ENCODE measurements around the gene MIPOL1.

Gene MIPOL1

GRCh38 chr14:37340353-37340752, 142.6 kb downstream of the MIPOL1 start:
- Histone ChIP-seq H4K91ac (ENCODE audit: low read depth, low read length, poor library complexity) (no peak overlapping the region), H3K4ac (ENCODE audit: low read length) (no peak overlapping the region), H2AK5ac (ENCODE audit: low read depth, low read length) (no peak overlapping the region), H3K9me3 (replicated peaks in 1 of 2; ENCODE audit: control insufficient read depth in 2 of 2, insufficient read depth in 1 of 2, low read depth in 1 of 2, low read length in 2 of 2) (no peaks in the 10 kb centered on the region), H3K18ac (ENCODE audit: low read length) (no peak overlapping the region), H3K9ac (ENCODE audit: low read depth, low read length, poor library complexity) (no peak overlapping the region), H3K4me1 (ENCODE audit: control insufficient read depth in 2 of 2, insufficient read depth in 1 of 2, low read depth in 1 of 2, low read length in 2 of 2) (no peaks in the 10 kb centered on the region), H3K27ac (replicated peaks; ENCODE audit: low read length) (no peak overlapping the region), H3K23ac (ENCODE audit: low read depth, low read length, poor library complexity) (no peak overlapping the region), H2BK15ac (ENCODE audit: low read length) (no peak overlapping the region), H3K79me1 (ENCODE audit: low read depth, low read length) (no peaks in the 10 kb centered on the region), H3K4me3 (ENCODE audit: low read length in 2 of 2) (no peak overlapping the region), H3K36me3 (replicated peaks in 1 of 2; ENCODE audit: control insufficient read depth in 2 of 2, insufficient read depth in 2 of 2, low read length in 2 of 2) (peaks cover 0 to 5% of the 10 kb centered on the region in 2 donors), H4K8ac (ENCODE audit: low read depth, low read length) (no peak overlapping the region), H2BK5ac (ENCODE audit: low read length) (no peak overlapping the region), H2BK12ac (ENCODE audit: low read length) (no peak overlapping the region), H2AFZ (ENCODE audit: low read length) (no peak overlapping the region), H3K14ac (ENCODE audit: low read length) (no peak overlapping the region), H3K27me3 (ENCODE audit: control insufficient read depth in 3 of 3, insufficient read depth in 3 of 3, low read depth in 1 of 3, low read length in 3 of 3) (no peaks in the 10 kb centered on the region), H3K4me2 (ENCODE audit: insufficient read depth, low read length, poor library complexity, severe bottlenecking) (no peak overlapping the region), H2BK120ac (ENCODE audit: low read depth, low read length) (no peak overlapping the region)
- no peak for DNase-seq (ENCODE audit: low spot score)
- no CpG with 5 or more reads among the region's 4 CpGs for WGBS, 2 donors (ENCODE audit: extremely low coverage in 2 of 2, insufficient read length in 2 of 2, insufficient replicate concordance in 1 of 2)

- DNase-seq (ENCODE audit: low spot score): no peak
- Histone ChIP-seq H2AFZ (ENCODE audit: low read length) (no peak overlapping the region), H2BK12ac (ENCODE audit: low read length) (no peak overlapping the region), H2BK5ac (ENCODE audit: low read length) (no peak overlapping the region), H3K36me3 (replicated peaks in 1 of 2; ENCODE audit: control insufficient read depth in 2 of 2, insufficient read depth in 2 of 2, low read length in 2 of 2) (peaks cover 0 to 5% of the 10 kb centered on the region in 2 donors), H3K18ac (ENCODE audit: low read length) (no peak overlapping the region), H3K14ac (ENCODE audit: low read length) (no peak overlapping the region), H3K4me3 (ENCODE audit: low read length in 2 of 2) (no peak overlapping the region), H3K27me3 (ENCODE audit: control insufficient read depth in 3 of 3, insufficient read depth in 3 of 3, low read depth in 1 of 3, low read length in 3 of 3) (no peaks in the 10 kb centered on the region), H3K9ac (ENCODE audit: low read depth, low read length, poor library complexity) (no peak overlapping the region), H2BK15ac (ENCODE audit: low read length) (no peak overlapping the region), H4K8ac (ENCODE audit: low read depth, low read length) (no peak overlapping the region), H3K23ac (ENCODE audit: low read depth, low read length, poor library complexity) (no peak overlapping the region), H2AK5ac (ENCODE audit: low read depth, low read length) (no peak overlapping the region), H3K27ac (replicated peaks; ENCODE audit: low read length) (no peak overlapping the region), H4K91ac (ENCODE audit: low read depth, low read length, poor library complexity) (no peak overlapping the region), H3K9me3 (replicated peaks in 1 of 2; ENCODE audit: control insufficient read depth in 2 of 2, insufficient read depth in 1 of 2, low read depth in 1 of 2, low read length in 2 of 2) (no peaks in the 10 kb centered on the region), H3K4me2 (ENCODE audit: insufficient read depth, low read length, poor library complexity, severe bottlenecking) (no peak overlapping the region), H3K4ac (ENCODE audit: low read length) (no peak overlapping the region), H3K79me1 (ENCODE audit: low read depth, low read length) (no peaks in the 10 kb centered on the region), H2BK120ac (ENCODE audit: low read depth, low read length) (no peak overlapping the region), H3K4me1 (ENCODE audit: control insufficient read depth in 2 of 2, insufficient read depth in 1 of 2, low read depth in 1 of 2, low read length in 2 of 2) (no peaks in the 10 kb centered on the region)
- WGBS, 2 donors (ENCODE audit: extremely low coverage in 2 of 2, insufficient read length in 2 of 2, insufficient replicate concordance in 1 of 2): no CpG with 5 or more reads among the region's 3 CpGs
Measured at GRCh38 chr14:37343307-37344094, 145.8 kb downstream of the MIPOL1 start.

GRCh38 chr14:37363661-37364060, 165.9 kb downstream of the MIPOL1 start:
- Histone ChIP-seq H3K9ac (ENCODE audit: low read depth, low read length, poor library complexity) (no peak overlapping the region), H2AK5ac (ENCODE audit: low read depth, low read length) (no peak overlapping the region), H3K4me3 (ENCODE audit: low read length in 2 of 2) (no peak overlapping the region), H3K36me3 (replicated peaks in 1 of 2; ENCODE audit: control insufficient read depth in 2 of 2, insufficient read depth in 2 of 2, low read length in 2 of 2) (no peaks in the 10 kb centered on the region), H2AFZ (ENCODE audit: low read length) (no peak overlapping the region), H3K18ac (ENCODE audit: low read length) (no peak overlapping the region), H3K4ac (ENCODE audit: low read length) (no peak overlapping the region), H3K4me2 (ENCODE audit: insufficient read depth, low read length, poor library complexity, severe bottlenecking) (no peak overlapping the region), H2BK120ac (ENCODE audit: low read depth, low read length) (no peak overlapping the region), H3K9me3 (replicated peaks in 1 of 2; ENCODE audit: control insufficient read depth in 2 of 2, insufficient read depth in 1 of 2, low read depth in 1 of 2, low read length in 2 of 2) (peaks cover 0 to 13% of the 10 kb centered on the region in 2 donors), H4K91ac (ENCODE audit: low read depth, low read length, poor library complexity) (no peak overlapping the region), H2BK5ac (ENCODE audit: low read length) (no peak overlapping the region), H3K23ac (ENCODE audit: low read depth, low read length, poor library complexity) (no peak overlapping the region), H3K27ac (replicated peaks; ENCODE audit: low read length) (no peak overlapping the region), H2BK15ac (ENCODE audit: low read length) (no peak overlapping the region), H3K14ac (ENCODE audit: low read length) (no peak overlapping the region), H3K4me1 (ENCODE audit: control insufficient read depth in 2 of 2, insufficient read depth in 1 of 2, low read depth in 1 of 2, low read length in 2 of 2) (no peaks in the 10 kb centered on the region), H3K79me1 (ENCODE audit: low read depth, low read length) (no peaks in the 10 kb centered on the region), H2BK12ac (ENCODE audit: low read length) (no peak overlapping the region), H4K8ac (ENCODE audit: low read depth, low read length) (no peak overlapping the region), H3K27me3 (ENCODE audit: control insufficient read depth in 3 of 3, insufficient read depth in 3 of 3, low read depth in 1 of 3, low read length in 3 of 3) (no peaks in the 10 kb centered on the region)
- no peak for DNase-seq (ENCODE audit: low spot score)
- WGBS, 2 donors (ENCODE audit: extremely low coverage in 2 of 2, insufficient read length in 2 of 2, insufficient replicate concordance in 1 of 2): no CpG with 5 or more reads among the region's 9 CpGs

GRCh38 chr14:37369425-37369824, 171.7 kb downstream of the MIPOL1 start:
- no peak overlapping the region for H3K27ac ChIP-seq (replicated peaks; ENCODE audit: low read length)
- H3K4me3 ChIP-seq (ENCODE audit: low read length in 2 of 2): no peak overlapping the region
- no peaks in the 10 kb centered on the region for H3K27me3 ChIP-seq (ENCODE audit: control insufficient read depth in 3 of 3, insufficient read depth in 3 of 3, low read depth in 1 of 3, low read length in 3 of 3)
- no peak overlapping the region for H2BK5ac ChIP-seq (ENCODE audit: low read length)
- WGBS, 2 donors (ENCODE audit: extremely low coverage in 2 of 2, insufficient read length in 2 of 2, insufficient replicate concordance in 1 of 2): no CpG with 5 or more reads among the region's 5 CpGs
- H2AFZ ChIP-seq (ENCODE audit: low read length): no peak overlapping the region
- H2BK120ac ChIP-seq (ENCODE audit: low read depth, low read length): no peak overlapping the region
- no peaks in the 10 kb centered on the region for H3K4me1 ChIP-seq (ENCODE audit: control insufficient read depth in 2 of 2, insufficient read depth in 1 of 2, low read depth in 1 of 2, low read length in 2 of 2)
- no peak overlapping the region for H4K8ac ChIP-seq (ENCODE audit: low read depth, low read length)
- H3K4ac ChIP-seq (ENCODE audit: low read length): no peak overlapping the region
- H3K9ac ChIP-seq (ENCODE audit: low read depth, low read length, poor library complexity): no peak overlapping the region
- no peaks in the 10 kb centered on the region for H3K36me3 ChIP-seq (replicated peaks in 1 of 2; ENCODE audit: control insufficient read depth in 2 of 2, insufficient read depth in 2 of 2, low read length in 2 of 2)
- H2AK5ac ChIP-seq (ENCODE audit: low read depth, low read length): no peak overlapping the region
- DNase-seq (ENCODE audit: low spot score): no peak
- H2BK15ac ChIP-seq (ENCODE audit: low read length): no peak overlapping the region
- peaks cover 0 to 8% of the 10 kb centered on the region in 2 donors for H3K9me3 ChIP-seq (replicated peaks in 1 of 2; ENCODE audit: control insufficient read depth in 2 of 2, insufficient read depth in 1 of 2, low read depth in 1 of 2, low read length in 2 of 2)
- H2BK12ac ChIP-seq (ENCODE audit: low read length): no peak overlapping the region
- H3K14ac ChIP-seq (ENCODE audit: low read length): no peak overlapping the region
- H3K23ac ChIP-seq (ENCODE audit: low read depth, low read length, poor library complexity): no peak overlapping the region
- H3K18ac ChIP-seq (ENCODE audit: low read length): no peak overlapping the region
- no peaks in the 10 kb centered on the region for H3K79me1 ChIP-seq (ENCODE audit: low read depth, low read length)
- no peak overlapping the region for H3K4me2 ChIP-seq (ENCODE audit: insufficient read depth, low read length, poor library complexity, severe bottlenecking)
- H4K91ac ChIP-seq (ENCODE audit: low read depth, low read length, poor library complexity): no peak overlapping the region
